Measurements from ENCODE around the gene KSR1.

Gene KSR1

DNA sequence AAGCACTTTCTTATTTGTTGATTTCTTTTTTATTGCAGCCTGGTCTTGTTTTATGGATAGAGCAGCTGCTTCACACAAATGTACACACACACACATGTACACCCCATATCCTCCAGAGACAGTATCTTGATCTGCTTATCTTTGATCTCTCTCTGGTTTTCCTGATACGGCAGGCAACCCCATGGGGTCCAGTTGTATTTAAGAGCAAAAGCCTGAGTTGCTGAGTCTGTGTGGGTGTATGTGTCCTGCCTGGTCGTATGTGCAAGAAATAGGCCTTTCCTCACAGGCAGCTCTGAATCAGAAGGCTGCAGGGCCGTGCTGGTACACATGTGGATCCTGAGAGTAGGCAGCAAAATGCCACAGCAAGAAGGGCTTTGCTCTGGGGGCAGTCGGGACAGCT lies 160.2 kb downstream of the KSR1 start:
- TF ChIP-seq ZBTB7A (IDR thresholded peaks at IDR 0.05; ENCODE audit: low read depth) = no peak
- no peak for TF ChIP-seq EP300 (IDR thresholded peaks at IDR 0.05; ENCODE audit: borderline replicate concordance)
- no peak for TF ChIP-seq TCF12 (IDR thresholded peaks at IDR 0.05; ENCODE audit: low read depth)
- TF ChIP-seq TEAD4 (IDR thresholded peaks at IDR 0.05) = no peak
- TF ChIP-seq CEBPB (IDR thresholded peaks at IDR 0.05) = no peak
- TF ChIP-seq, protein P1, sequence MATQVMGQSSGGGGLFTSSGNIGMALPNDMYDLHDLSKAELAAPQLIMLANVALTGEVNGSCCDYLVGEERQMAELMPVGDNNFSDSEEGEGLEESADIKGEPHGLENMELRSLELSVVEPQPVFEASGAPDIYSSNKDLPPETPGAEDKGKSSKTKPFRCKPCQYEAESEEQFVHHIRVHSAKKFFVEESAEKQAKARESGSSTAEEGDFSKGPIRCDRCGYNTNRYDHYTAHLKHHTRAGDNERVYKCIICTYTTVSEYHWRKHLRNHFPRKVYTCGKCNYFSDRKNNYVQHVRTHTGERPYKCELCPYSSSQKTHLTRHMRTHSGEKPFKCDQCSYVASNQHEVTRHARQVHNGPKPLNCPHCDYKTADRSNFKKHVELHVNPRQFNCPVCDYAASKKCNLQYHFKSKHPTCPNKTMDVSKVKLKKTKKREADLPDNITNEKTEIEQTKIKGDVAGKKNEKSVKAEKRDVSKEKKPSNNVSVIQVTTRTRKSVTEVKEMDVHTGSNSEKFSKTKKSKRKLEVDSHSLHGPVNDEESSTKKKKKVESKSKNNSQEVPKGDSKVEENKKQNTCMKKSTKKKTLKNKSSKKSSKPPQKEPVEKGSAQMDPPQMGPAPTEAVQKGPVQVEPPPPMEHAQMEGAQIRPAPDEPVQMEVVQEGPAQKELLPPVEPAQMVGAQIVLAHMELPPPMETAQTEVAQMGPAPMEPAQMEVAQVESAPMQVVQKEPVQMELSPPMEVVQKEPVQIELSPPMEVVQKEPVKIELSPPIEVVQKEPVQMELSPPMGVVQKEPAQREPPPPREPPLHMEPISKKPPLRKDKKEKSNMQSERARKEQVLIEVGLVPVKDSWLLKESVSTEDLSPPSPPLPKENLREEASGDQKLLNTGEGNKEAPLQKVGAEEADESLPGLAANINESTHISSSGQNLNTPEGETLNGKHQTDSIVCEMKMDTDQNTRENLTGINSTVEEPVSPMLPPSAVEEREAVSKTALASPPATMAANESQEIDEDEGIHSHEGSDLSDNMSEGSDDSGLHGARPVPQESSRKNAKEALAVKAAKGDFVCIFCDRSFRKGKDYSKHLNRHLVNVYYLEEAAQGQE (IDR thresholded peaks at IDR 0.05; ENCODE audit: low read depth) = no peak
- TF ChIP-seq RAD21 (IDR thresholded peaks at IDR 0.05; ENCODE audit: low read depth) = no peak
- no peak for TF ChIP-seq YY1 (IDR thresholded peaks at IDR 0.05; ENCODE audit: low read depth)
- no peak for TF ChIP-seq NFIC (IDR thresholded peaks at IDR 0.05)
- no peak for TF ChIP-seq TAF1 (IDR thresholded peaks at IDR 0.05; ENCODE audit: low read depth)
- TF ChIP-seq EGR1 (IDR thresholded peaks at IDR 0.05) = no peak
- TF ChIP-seq CREB1 (IDR thresholded peaks at IDR 0.05; ENCODE audit: low read depth) = no peak
- TF ChIP-seq FOXM1 (IDR thresholded peaks at IDR 0.05; ENCODE audit: borderline replicate concordance, low read depth) = no peak
- TF ChIP-seq MAX (IDR thresholded peaks at IDR 0.05) = no peak
- TF ChIP-seq, protein P2, sequence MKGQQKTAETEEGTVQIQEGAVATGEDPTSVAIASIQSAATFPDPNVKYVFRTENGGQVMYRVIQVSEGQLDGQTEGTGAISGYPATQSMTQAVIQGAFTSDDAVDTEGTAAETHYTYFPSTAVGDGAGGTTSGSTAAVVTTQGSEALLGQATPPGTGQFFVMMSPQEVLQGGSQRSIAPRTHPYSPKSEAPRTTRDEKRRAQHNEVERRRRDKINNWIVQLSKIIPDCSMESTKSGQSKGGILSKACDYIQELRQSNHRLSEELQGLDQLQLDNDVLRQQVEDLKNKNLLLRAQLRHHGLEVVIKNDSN (IDR thresholded peaks at IDR 0.05) = no peak

DNA sequence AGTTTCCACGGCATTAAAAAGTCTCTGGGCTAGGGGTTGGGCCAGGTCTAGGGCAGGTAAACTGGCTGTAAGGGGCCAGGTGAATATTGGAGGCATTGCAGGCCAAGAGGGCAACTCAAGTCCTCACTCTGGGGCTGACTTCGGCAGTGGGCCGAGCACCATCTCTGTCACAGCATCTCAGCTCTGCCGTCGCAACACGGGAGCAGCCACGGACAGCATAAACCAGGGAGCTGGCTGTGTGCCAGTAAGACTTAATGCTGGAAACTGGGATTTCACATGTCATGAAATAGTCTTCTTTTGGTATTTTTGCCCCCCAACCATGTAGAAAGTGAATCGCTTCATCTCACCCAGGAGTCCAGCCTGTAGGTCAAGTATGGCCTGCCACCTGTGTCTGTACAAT lies 162.2 kb downstream of the KSR1 start:
- no peak for TF ChIP-seq CREB1 (IDR thresholded peaks at IDR 0.05; ENCODE audit: low read depth)
- TF ChIP-seq, protein P1 (IDR thresholded peaks at IDR 0.05; ENCODE audit: low read depth) = no peak
- TF ChIP-seq RAD21 (IDR thresholded peaks at IDR 0.05; ENCODE audit: low read depth) = no peak
- no peak for TF ChIP-seq YY1 (IDR thresholded peaks at IDR 0.05; ENCODE audit: low read depth)
- no peak for TF ChIP-seq FOXM1 (IDR thresholded peaks at IDR 0.05; ENCODE audit: borderline replicate concordance, low read depth)
- TF ChIP-seq TEAD4 (IDR thresholded peaks at IDR 0.05) = no peak

DNA sequence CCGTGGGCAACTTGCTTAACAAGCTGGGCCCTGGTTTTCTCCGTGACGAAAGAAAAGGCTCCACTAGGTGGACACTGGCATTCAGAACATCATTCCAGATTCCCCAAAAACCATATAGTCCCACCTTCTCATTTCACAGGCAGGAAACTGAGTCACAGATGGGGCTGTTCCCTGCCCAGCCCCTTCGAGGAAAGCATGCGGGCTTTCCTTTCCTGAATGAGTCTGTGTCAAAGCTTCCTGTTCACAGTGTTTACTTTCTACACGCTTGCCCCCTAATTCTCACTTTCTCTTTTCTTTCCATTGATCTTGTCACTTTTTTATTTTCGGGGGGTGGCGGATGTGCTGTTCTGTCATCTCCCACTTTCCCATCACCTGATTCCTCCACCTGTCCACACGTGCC lies 164.5 kb downstream of the KSR1 start:
- no peak for TF ChIP-seq ZBTB7A (IDR thresholded peaks at IDR 0.05; ENCODE audit: low read depth)
- TF ChIP-seq NFIC (IDR thresholded peaks at IDR 0.05) = no peak
- TF ChIP-seq, protein P2 (IDR thresholded peaks at IDR 0.05) = no peak
- TF ChIP-seq, protein P1 (IDR thresholded peaks at IDR 0.05; ENCODE audit: low read depth) = no peak
- TF ChIP-seq EP300 (IDR thresholded peaks at IDR 0.05; ENCODE audit: borderline replicate concordance) = no peak
- no peak for TF ChIP-seq YY1 (IDR thresholded peaks at IDR 0.05; ENCODE audit: low read depth)
- TF ChIP-seq MAX (IDR thresholded peaks at IDR 0.05) = no peak
- no peak for TF ChIP-seq TEAD4 (IDR thresholded peaks at IDR 0.05)
- TF ChIP-seq TAF1 (IDR thresholded peaks at IDR 0.05; ENCODE audit: low read depth) = no peak

DNA sequence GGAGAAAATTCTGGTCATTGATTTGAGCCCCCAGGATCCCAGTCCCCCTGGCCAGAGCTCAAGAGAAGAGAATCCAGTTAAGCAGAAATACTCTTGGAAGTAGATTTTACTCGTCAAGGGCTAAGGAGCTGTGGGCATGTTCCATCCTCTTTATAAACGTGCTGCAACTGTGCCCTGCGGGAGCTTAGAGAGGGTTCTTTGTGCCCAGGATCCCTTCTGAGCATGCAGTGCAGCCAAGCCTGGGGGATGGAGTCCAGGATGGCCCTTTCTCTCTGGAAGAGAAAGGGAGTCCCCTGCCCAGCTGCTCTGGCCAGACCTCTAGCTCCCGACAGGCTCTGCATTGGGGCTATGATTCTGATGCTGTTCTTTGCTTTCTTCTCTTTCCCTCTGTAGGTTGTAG lies 165.3 kb downstream of the KSR1 start:
- TF ChIP-seq MAX (IDR thresholded peaks at IDR 0.05) = no peak
- TF ChIP-seq TAF1 (IDR thresholded peaks at IDR 0.05; ENCODE audit: low read depth) = no peak
- no peak for TF ChIP-seq YY1 (IDR thresholded peaks at IDR 0.05; ENCODE audit: low read depth)
- no peak for TF ChIP-seq TEAD4 (IDR thresholded peaks at IDR 0.05)
- no peak for TF ChIP-seq CEBPB (IDR thresholded peaks at IDR 0.05)
- TF ChIP-seq ZBTB7A (IDR thresholded peaks at IDR 0.05; ENCODE audit: low read depth) = no peak
- TF ChIP-seq, protein P2 (IDR thresholded peaks at IDR 0.05) = no peak
- TF ChIP-seq EP300 (IDR thresholded peaks at IDR 0.05; ENCODE audit: borderline replicate concordance) = no peak
- TF ChIP-seq RAD21 (IDR thresholded peaks at IDR 0.05; ENCODE audit: low read depth) = no peak
- no peak for TF ChIP-seq TCF12 (IDR thresholded peaks at IDR 0.05; ENCODE audit: low read depth)
- TF ChIP-seq CREB1 (IDR thresholded peaks at IDR 0.05; ENCODE audit: low read depth) = no peak
- TF ChIP-seq NFIC (IDR thresholded peaks at IDR 0.05) = no peak
- TF ChIP-seq EGR1 (IDR thresholded peaks at IDR 0.05) = no peak
- no peak for TF ChIP-seq FOXM1 (IDR thresholded peaks at IDR 0.05; ENCODE audit: borderline replicate concordance, low read depth)
